HG02759 (cell line): ENCODE data around the gene TOR2A.

Experiments
- ATAC-seq: cut with Tn5 transposase; IDR thresholded peaks from one replicate; pipeline ENCODE4 v1.9.1; 2021; ENCODE audit warnings: mild to moderate bottlenecking, moderate library complexity; ENCODE audit not compliant: unreplicated experiment

The TOR2A gene

DNA sequence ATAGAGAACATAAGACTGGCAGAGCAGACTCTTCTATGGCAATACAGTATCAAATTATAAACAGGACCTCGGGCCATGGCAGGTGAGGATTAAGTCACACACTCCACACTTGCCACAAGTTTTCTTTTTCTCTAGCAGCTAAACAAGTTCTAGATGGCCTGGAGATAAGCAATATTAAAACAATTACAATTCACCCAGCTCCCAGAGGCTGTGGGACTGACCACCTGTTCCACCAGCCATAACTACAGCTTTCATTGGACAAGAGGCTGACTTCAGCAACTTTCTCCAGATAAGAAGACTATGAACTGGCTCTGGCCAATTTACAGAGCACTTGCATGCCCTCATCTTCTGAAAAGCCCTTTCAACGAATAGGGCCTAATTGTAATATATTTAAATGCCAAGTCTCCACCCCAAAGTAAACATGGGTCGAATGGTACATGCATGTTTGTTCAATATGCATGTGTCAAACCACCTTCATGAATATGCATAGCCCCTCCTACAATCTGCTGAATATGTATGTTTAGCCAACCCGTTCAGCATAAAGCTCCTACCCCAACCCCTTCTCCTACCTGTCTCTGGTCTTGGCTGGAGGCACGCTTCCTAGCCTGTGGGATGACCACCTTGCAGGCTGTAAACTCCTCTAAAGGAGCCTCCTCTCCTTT, 34.4 kb downstream of the TOR2A start:
- ATAC-seq: no peak

DNA sequence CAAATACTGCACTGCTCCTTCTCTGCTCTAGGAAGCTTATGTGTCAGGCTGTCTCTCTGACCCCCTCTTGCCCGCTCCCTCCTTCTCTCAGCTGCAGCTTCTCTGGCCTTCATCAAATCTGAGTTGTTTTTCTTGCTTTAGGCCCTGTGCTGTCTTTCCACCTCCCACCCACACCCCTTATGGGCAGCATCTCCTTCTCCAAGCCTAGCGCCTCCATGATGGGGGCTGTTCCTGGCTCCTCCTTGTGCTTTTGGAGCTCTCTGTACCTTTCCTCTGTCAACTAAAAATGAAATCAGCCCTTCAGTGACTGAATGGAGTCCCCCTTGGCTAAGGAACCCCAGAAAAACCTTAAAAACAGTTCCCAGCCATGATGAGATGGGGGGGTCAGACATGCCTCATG, 35.0 kb downstream of the TOR2A start:
- ATAC-seq: no peak

DNA sequence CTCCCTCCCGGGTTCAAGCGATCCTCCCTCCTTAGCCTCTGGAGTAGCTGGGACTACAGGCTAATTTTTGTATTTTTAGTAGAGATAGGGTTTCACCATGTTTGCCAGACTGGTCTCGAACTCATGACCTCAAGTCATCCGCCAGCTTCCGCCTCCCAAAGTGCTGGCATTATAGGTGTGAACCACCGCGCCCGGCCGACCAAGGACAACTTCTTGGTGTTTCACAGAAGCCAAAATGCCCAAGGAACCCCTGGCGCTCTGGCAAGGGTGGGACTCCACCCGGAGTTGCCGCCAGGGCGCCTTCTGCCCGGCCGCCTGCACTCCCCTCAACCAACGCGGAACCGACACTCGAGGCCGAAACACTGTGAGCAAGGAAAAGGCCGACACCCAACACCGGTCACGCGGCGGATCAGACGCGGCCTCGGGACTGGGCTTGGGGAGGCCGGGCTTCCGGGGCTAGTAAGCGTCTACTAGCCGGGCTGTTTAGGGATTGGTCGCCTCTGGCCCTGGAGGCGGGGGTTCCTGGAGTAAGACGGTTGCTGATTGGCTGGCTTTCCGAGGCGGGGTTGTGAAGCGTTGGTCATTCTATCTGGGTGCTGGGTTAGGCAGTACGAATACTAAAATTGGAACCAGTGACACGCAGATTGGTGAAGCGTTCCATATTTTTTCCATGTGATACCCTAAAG, 36.0 kb downstream of the TOR2A start:
- ATAC-seq: peak; percentile 95

DNA sequence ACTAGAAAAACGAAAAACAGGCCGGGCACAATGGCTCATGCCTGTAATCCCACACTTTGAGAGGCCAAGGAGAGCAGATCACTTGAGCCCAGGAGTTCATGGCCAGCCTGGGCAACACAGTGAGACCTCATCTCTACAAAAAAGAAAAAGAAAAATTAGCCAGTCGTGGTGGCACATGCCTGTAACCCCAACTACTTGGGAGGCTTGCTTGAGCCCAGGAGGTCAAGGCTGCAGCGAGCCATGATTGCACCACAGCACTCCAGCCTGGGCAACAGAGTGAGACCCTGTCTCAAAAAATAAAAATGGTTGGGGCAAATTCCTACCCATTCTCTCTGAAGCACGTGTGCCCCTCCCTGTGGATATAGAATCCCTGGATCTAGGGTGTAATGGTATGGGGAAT, 36.7 kb downstream of the TOR2A start:
- no peak for ATAC-seq

DNA sequence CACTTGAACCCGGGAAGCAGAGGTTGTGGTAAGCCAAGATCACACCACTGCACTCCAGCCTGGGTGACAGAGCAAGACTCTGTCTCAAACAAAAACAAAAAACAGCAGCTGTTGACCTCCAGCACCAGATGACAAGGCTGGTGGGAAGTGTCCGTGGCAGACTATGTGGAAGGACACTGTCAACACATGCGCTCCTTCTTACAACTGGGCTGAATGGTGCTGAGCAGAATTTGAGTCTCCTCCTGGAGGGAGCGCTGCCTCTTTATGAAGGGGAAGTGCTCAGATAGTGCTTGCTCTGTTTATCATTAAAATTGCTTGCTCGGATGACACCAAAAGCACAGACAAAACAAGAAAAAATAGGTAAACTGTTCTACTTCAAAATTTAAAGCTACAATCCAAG, 37.5 kb downstream of the TOR2A start:
- ATAC-seq: no peak

DNA sequence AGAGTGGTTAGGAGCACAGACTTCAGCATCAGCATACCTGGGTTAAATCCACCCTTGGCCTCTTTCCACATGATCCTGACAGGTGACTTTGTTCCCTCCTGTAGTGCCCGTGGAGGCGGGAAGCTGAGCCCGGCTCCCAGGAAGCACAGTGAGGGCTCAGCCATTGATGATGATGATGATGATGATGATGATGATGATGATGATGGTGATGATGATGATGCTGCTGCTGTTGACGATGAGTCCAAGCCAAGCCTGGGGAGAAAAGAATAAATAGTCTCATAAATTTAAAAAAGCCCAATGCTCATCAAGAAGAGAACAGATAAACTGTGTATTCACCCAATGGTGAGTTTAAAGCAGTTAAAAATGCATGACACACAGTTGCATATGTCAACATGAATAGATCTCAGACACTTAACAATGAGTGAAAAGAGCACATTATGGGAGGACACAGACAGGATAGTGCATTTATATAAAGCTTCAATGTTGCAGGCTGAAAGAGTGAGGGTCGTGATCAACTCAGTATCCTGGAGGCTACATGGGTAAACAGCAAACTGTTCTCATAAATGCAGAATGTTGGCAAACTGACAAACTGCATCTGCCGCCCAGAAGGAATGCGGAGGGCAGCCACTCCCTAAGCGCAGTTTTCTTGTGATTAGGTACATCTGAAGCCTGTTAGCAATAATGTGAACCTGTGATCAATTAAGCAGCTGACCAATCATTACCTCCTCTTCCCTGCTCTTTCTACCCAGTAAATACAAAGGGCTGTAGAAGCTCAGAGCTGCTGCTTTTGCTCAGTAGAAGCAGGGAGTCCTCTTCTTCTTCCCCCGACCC, 40.0 kb downstream of the TOR2A start:
- no peak for ATAC-seq

DNA sequence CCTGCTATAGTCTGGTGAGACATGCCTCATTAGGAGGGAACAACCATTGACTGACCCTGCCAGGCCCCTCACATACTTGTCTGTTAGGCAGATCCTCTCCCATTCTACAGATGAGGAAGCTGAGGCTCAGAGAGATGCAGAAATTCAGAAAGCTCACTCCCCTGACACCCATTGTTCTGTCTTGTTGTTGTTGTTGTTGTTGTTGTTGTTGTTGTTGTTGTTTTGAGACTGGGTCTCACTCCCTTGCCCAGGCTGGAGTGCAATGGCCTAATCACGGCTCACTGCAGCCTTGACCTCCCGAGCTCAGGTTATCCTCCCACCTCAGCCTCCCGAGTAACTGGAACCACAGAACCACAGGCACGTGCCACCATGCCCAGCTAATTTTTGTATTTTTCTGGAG, 41.4 kb downstream of the TOR2A start:
- no peak for ATAC-seq

DNA sequence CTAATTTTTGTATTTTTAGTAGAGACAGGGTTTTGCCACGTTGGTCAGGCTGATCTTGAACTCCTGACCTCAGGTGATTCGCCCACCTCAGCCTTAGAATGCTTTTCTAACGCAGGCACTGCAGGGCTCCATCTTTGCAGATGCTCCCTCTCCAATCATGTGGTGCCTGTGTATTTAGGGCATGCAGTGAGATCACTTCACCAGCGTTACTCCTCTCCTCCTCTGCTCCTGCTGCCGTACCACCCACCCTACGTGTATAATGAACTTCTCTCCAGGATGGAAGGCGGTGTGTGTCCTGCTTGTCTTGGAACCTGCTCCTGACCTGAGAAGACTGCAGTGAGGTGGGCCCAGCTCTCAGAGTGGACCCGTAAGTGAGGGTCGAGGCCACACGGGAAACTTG, 42.0 kb downstream of the TOR2A start:
- ATAC-seq: no peak

DNA sequence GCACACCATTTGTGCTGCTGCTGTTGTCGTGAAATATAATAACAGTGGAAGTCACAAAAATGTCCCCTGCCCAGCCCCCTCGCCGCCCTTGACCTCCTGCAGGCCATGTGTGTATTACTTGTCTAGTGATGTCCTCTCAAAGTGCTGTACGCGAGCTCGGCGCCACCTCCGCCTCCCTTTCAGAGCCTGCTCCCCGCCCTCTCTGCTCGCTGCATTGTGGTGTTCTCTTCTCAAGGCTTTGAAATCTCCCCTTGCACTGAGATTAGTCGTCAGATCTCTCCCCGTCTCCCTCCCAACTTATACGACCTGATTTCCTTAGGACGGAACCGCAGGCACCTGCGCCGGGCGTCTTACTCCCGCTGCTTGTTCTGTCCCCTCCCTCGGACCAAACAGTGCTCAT, 43.0 kb downstream of the TOR2A start:
- ATAC-seq: no peak

DNA sequence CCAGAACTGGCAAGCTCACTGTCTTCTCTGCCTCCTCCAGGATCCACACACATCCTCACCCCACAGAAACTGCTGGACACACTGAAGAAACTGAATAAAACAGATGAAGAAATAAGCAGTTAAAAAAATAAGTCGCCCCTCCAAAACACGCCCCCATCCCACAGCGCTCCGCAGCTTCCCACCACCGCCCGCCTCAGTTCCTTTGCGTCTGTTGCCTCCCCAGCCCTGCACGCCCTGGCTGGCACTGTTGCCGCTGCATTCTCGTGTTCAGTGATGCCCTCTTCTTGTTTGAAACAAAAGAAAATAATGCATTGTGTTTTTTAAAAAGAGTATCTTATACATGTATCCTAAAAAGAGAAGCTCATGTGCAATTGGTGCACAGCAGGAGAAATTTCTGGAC, 44.4 kb downstream of the TOR2A start:
- ATAC-seq: no peak

DNA sequence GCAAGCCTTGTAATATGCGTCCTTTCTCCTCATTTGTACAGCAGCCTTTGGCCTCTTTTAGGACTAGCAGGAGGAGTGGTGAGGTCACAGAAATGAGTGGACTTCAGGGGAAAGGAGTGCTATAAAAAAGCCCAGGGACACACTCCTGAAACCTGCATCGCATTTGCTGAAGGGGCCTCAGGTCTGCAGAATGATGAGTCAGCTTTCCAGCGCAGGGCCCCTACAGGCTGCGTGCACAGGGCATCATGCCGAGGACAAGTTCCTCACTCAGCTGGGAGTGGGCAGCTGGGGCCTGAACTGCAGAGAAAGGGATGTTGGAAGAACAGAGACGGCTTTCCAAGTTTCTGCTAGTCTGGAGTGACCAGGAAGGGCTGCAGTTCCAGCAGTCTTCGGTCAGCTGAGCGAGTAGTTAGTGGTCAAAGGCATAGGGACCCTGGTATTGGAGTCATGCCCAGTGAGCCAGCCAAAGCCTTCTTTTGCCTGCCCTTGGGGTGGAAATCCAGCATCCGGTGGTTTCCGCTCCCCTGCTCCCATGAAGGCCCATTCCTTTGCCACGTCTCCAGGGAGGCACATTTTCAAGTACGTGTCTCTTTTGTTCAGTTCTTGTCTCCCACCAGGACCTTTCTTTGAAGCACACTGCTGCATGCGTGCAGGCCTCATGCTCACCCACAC, 45.6 kb downstream of the TOR2A start:
- no peak for ATAC-seq

DNA sequence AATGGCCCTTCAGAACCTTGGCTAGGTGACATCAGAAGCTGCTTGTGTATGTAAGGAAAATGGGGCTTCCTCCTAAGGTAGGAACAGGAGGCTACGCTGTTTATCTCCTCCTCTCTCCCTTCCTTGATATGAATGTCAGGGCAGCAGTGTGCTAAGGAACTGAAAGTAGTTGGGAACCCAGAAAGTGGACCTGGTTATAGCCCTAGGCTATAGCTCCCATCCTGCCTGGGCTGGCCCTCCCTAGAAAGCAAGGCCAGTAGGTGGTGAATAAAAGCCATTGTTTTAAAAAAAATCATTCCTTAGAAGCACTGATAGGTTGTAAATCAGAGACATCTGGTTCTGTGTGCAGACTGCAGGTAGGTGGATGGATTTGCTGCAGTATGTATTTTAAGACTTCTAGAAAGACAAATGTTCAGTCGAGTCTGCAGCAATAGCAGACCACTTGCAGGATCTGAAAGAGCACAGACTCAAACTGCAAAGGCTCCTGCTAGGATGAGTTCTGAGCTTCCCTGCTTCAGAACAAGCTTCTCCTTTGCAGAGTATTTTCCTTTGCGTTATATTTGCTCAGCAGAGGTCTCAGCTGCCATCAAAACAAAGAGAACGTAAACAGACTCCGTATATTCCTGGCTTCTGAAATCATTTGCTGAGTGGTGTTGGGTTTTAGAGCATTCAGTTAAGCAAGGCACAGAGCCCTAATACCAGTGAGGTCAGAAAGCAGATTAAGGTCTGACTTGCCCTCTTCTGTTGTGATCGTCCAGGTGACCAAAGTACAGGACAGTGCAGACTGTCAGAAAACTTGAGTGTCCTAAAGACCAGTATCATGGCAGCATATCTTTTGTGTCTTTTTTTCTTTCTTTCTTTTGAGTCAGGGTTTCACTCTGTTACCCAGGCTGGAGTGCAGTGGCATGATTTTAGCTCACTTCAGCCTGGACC, 48.4 kb downstream of the TOR2A start:
- ATAC-seq: no peak

DNA sequence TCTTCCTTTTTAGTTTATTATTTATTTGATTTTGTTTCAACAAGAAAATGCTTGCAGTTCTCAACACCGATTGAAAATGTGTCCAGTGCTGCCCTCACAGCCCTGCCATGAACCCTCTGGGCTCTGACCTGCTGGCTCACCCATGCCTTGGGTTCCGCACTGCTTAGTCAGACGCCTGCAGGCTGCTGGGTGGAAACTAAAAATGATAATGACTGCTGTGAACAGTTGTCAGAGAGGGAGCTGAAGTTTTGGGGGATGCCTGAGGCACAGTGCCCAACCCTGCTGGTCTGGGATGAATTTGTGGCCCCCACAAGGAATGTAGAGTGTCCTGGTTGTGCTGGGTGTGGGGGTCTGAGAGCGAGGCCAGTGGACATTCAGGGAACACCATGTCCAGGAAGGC, 50.5 kb downstream of the TOR2A start:
- ATAC-seq: no peak

DNA sequence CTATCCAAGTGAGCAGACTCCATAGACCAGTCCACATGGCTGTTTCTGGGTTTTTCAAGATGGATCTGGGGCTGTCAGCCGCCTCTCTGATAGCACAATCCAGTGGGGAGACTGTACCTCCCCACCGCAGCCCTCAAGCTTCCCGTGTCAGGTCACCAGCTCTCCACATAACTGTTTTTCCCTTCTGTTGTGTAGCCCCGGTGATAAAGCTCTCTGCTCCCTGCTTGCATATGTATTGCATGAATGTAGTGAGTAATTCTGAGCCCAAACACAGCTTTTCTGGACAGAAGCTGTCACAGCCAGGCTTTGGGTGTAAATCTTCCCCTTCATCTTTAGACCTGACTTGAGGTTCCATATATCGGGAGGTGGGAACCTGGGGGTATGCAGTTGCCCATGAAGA, 51.4 kb downstream of the TOR2A start:
- ATAC-seq: no peak

DNA sequence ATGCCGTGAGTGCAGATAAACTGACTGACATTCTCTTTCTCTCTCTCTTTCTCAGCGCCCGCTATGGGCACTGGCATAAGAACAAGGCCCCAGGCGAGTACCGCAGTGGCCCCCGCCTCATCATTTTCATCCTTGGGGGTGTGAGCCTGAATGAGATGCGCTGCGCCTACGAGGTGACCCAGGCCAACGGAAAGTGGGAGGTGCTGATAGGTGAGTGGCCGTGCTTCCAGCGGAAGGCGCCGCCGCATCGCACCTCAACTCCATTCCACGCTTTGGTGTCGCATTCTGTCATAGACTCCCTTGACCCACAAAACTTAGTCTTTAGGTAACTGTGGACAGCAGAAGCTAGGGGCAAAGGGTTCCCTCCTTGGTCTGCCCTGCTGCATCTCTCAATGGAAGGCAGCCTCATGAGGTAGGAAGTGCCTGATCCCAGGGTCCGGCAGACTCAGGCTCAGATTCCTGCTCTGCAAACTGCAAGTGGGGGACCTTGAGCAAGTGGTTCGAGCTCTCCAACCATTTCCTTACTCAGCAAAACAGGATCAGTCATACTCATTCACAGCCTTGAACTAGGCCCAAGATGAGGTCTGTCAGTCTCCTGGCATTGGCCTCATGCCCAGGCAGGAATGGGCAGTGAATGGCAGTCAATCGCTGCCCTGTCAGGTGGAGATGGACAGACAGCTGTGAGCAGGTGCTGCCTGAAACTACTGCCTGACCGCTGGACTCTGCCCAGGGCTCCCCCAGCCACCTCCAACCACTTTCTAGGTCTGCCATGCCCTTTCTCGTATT, 52.5 kb downstream of the TOR2A start:
- ATAC-seq: no peak
